ENCODE measurements around the gene TOP1. TPM values are rescaled to one million over a fixed set of nuclear protein-coding genes. Genes with fewer than 3 reads are reported as not detected.

Gene TOP1
- total RNA-seq, 1 donor from 2014 or later = 62.7 TPM

- Mint-ChIP-seq H3K9me3 (no peaks in the 10 kb centered on the region), H3K27ac (peak overlapping the region; percentile 43), H3K27me3 (no peaks in the 10 kb centered on the region), H3K4me3 (no peak overlapping the region), H3K36me3 (ENCODE audit: low read depth) (peaks cover 54% of the 10 kb centered on the region), H3K4me1 (peaks cover 48% of the 10 kb centered on the region)
- ChIA-PET CTCF (interaction anchor here (3.4 to 3.7 kb wide), 2 partner anchors 18 to 108 kb away, joined by 12 to 20 read pairs; no protein-coding TSS in a partner anchor), POLR2A (interaction anchor here (0.6 kb wide), 1 partner anchor 45 kb away, joined by 3 read pairs; no protein-coding TSS in a partner anchor)
- no peak for DNase-seq
- no peak for ATAC-seq (ENCODE audit: low read depth)
- TF ChIP-seq CTCF (IDR thresholded peaks at IDR 0.05) = no peak
- intact Hi-C loops (cut with micrococcal nuclease) = no loop called here
Observed at GRCh38 chr20:41076776-41077175, 48.2 kb downstream of the TOP1 start.

- Mint-ChIP-seq H3K27me3 (no peaks in the 10 kb centered on the region), H3K4me3 (no peak overlapping the region), H3K27ac (no peak overlapping the region), H3K36me3 (ENCODE audit: low read depth) (peaks cover 67% of the 10 kb centered on the region), H3K9me3 (no peaks in the 10 kb centered on the region), H3K4me1 (peaks cover 34% of the 10 kb centered on the region)
- ChIA-PET POLR2A (interaction anchor here (1.2 kb wide), 1 partner anchor 88 kb away, joined by 6 read pairs; no protein-coding TSS in a partner anchor), CTCF (interaction anchor here (3.0 to 3.4 kb wide), 2 partner anchors 88 to 110 kb away, joined by 20 to 26 read pairs; no protein-coding TSS in a partner anchor)
- no peak for TF ChIP-seq CTCF (IDR thresholded peaks at IDR 0.05)
- DNase-seq = no peak
- peak; percentile 68 for ATAC-seq (ENCODE audit: low read depth)
- intact Hi-C loops (cut with micrococcal nuclease) = loop anchor here (1.0 kb wide), 2 partner anchors 87 to 110 kb away; no protein-coding TSS in a partner anchor
Observed at GRCh38 chr20:41078329-41078728, 49.7 kb downstream of the TOP1 start.

GRCh38 chr20:41079066-41079465 is 50.4 kb downstream of the TOP1 start:
- DNase-seq = no peak
- ChIA-PET POLR2A (interaction anchor here (0.5 to 1.2 kb wide), 2 partner anchors 16 to 89 kb away, joined by 3 to 6 read pairs; no protein-coding TSS in a partner anchor), CTCF (interaction anchor here (3.0 to 3.4 kb wide), 2 partner anchors 88 to 110 kb away, joined by 20 to 26 read pairs; no protein-coding TSS in a partner anchor)
- Mint-ChIP-seq H3K9me3 (no peaks in the 10 kb centered on the region), H3K4me1 (peaks cover 29% of the 10 kb centered on the region), H3K27ac (no peak overlapping the region), H3K4me3 (no peak overlapping the region), H3K27me3 (no peaks in the 10 kb centered on the region), H3K36me3 (ENCODE audit: low read depth) (peaks cover 75% of the 10 kb centered on the region)
- no peak for TF ChIP-seq CTCF (IDR thresholded peaks at IDR 0.05)
- no peak for ATAC-seq (ENCODE audit: low read depth)
- intact Hi-C loops (cut with micrococcal nuclease) = no loop called here

GRCh38 chr20:41080866-41081265 is 52.2 kb downstream of the TOP1 start:
- DNase-seq = no peak
- TF ChIP-seq CTCF (IDR thresholded peaks at IDR 0.05) = no peak
- Mint-ChIP-seq H3K9me3 (no peaks in the 10 kb centered on the region), H3K27me3 (no peaks in the 10 kb centered on the region), H3K4me1 (peaks cover 24% of the 10 kb centered on the region), H3K4me3 (no peak overlapping the region), H3K27ac (no peak overlapping the region), H3K36me3 (ENCODE audit: low read depth) (peaks cover 88% of the 10 kb centered on the region)
- intact Hi-C loops (cut with micrococcal nuclease) = no loop called here
- POLR2A ChIA-PET = no interaction called here
- ATAC-seq (ENCODE audit: low read depth) = no peak
- CTCF ChIA-PET = interaction anchor here (1.3 to 2.4 kb wide), 2 partner anchors 14 to 90 kb away, joined by 3 to 7 read pairs; no protein-coding TSS in a partner anchor

GRCh38 chr20:41081276-41081814 is 52.7 kb downstream of the TOP1 start:
- Mint-ChIP-seq H3K36me3 (ENCODE audit: low read depth) (peaks cover 85% of the 10 kb centered on the region), H3K4me1 (peaks cover 20% of the 10 kb centered on the region), H3K9me3 (no peaks in the 10 kb centered on the region), H3K4me3 (no peak overlapping the region), H3K27me3 (no peaks in the 10 kb centered on the region), H3K27ac (no peak overlapping the region)
- intact Hi-C loops (cut with micrococcal nuclease) = no loop called here
- ChIA-PET CTCF (interaction anchor here (1.3 to 2.8 kb wide), 3 partner anchors 14 to 113 kb away, joined by 3 to 12 read pairs (median 7); no protein-coding TSS in a partner anchor), POLR2A (interaction anchor here (0.9 kb wide), 1 partner anchor 90 kb away, joined by 3 read pairs; no protein-coding TSS in a partner anchor)
- no peak for TF ChIP-seq CTCF (IDR thresholded peaks at IDR 0.05)
- no peak for DNase-seq
- no peak for ATAC-seq (ENCODE audit: low read depth)

All from activated B cell treated with CpG ODN at 0.5 μM for 24 hours (primary cell).